Muscle layer of colon (tissue), 2 donors: ENCODE data around the gene TNK2.

Source experiments
- H3K27ac ChIP-seq: one replicate; pipeline ENCODE4 v1.7.0; 2013; ENCODE audit warnings: low read depth, mild to moderate bottlenecking, low read length, moderate library complexity
- H3K27me3 ChIP-seq, 2 donors: one replicate each; pipeline ENCODE4 v1.7.0; 2013; ENCODE audit warnings: low read length in 2 of 2, mild to moderate bottlenecking in 2 of 2; ENCODE audit not compliant: insufficient read depth in 2 of 2, control insufficient read depth in 1 of 2
- H3K36me3 ChIP-seq: one replicate; pipeline ENCODE4 v1.7.0; 2013; ENCODE audit warnings: mild to moderate bottlenecking, low read length; ENCODE audit not compliant: insufficient read depth
- H3K4me1 ChIP-seq: one replicate; pipeline ENCODE4 v1.7.0; 2013; ENCODE audit warnings: mild to moderate bottlenecking, low read length; ENCODE audit not compliant: insufficient read depth
- H3K4me3 ChIP-seq, 2 donors: one replicate each; pipeline ENCODE4 v1.7.0; 2013; ENCODE audit warnings: low read length in 2 of 2, low read depth in 1 of 2, mild to moderate bottlenecking in 1 of 2, moderate library complexity in 1 of 2
- H3K9ac ChIP-seq: one replicate; pipeline ENCODE4 v1.7.0; 2013; ENCODE audit warnings: low read length
- H3K9me3 ChIP-seq: one replicate; pipeline ENCODE4 v1.7.0; 2013; ENCODE audit warnings: mild to moderate bottlenecking, low read length
- donor health status: abdominal sarcoma.
- donor health status: Adenocarcinoma of cecum.

TNK2 gene

GRCh38 chr3:195886181-195887141, 21.9 kb downstream of the TNK2 start:
- peaks cover 9% of the 10 kb centered on the region for H3K36me3 ChIP-seq

DNA sequence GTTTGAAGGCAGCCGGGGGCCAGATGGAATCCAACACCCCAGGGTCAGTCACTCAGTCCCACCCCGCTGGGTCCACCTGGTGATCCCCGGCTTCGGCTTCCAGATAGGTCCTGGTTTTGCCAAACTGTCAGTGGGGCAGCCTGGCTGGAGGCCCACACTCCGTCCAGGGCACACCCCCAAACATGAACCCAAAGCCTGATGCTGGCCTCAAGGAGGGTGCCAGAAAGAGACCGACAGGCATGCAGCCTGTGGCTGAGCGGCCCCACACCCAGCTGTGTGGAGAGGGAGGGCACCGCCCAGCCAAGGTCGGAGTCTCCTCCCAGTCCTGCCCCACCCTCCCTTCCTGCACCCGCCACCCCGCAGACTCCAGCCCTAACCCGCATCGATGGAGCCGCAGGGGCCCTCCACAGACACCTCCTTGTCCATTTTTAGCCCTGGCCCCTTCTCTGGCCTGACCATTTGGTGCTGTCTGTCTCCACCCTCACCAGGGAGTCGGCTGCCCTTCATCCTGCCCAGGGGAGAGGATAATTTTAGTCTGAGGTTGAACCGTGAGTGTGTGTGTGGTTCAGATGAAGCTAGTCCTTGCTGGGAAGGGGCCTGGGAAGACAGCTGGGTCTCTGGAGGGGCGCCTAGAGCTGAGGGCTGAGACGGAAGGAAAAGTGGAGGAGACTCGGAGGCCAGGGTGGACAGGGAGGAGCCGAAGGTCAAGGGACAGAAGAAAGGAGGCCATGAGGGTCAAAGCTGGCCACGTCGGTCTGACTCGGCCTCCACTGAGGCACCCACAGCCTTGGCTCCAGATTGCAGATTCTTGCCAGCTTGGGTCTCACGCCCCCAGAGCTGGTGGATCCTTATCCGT, 23.1 kb downstream of the TNK2 start:
- Histone ChIP-seq H3K4me3 (no peak overlapping the region), H3K9ac (no peak overlapping the region), H3K9me3 (no peaks in the 10 kb centered on the region), H3K36me3 (peaks cover 9% of the 10 kb centered on the region), H3K27me3 (no peaks in the 10 kb centered on the region), H3K27ac (no peak overlapping the region), H3K4me1 (peaks cover 3% of the 10 kb centered on the region)

More at GRCh38 chr3:195886181-195887141, 21.9 kb downstream of the TNK2 start:
- Histone ChIP-seq H3K27ac (no peak overlapping the region), H3K4me3 (no peak overlapping the region), H3K9ac (no peak overlapping the region), H3K27me3 (no peaks in the 10 kb centered on the region), H3K9me3 (no peaks in the 10 kb centered on the region), H3K4me1 (peaks cover 5% of the 10 kb centered on the region)

GRCh38 chr3:195884691-195885035, 23.7 kb downstream of the TNK2 start:
- no peak overlapping the region for H3K4me3 ChIP-seq
- H3K36me3 ChIP-seq = peaks cover 9% of the 10 kb centered on the region
- H3K4me1 ChIP-seq = peaks cover 3% of the 10 kb centered on the region
- H3K9me3 ChIP-seq = no peaks in the 10 kb centered on the region
- H3K9ac ChIP-seq = no peak overlapping the region
- H3K27me3 ChIP-seq = no peaks in the 10 kb centered on the region
- H3K27ac ChIP-seq = no peak overlapping the region

DNA sequence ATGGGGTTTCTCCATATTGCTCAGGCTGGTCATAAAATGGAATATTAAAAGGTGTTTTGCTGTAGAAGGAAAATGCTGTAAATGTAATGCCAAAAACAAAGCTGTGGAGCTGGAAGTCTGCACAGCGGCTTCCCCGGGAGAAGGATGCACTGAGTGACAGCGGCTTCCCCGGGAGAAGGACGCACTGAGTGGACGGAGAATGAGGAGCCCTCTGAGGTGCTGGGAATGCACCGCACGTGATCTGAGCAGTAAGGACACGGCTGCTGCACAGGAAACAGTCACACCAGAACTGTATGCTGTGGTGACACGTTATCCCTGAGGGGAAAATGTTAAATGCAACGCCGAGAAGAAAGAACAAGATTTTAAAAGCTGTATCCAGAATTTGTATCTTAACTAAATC, 24.6 kb downstream of the TNK2 start:
- H3K4me3 ChIP-seq = no peak overlapping the region
- H3K27me3 ChIP-seq = no peaks in the 10 kb centered on the region
- peaks cover 14% of the 10 kb centered on the region for H3K36me3 ChIP-seq
- no peaks in the 10 kb centered on the region for H3K9me3 ChIP-seq
- no peak overlapping the region for H3K27ac ChIP-seq
- H3K9ac ChIP-seq = no peak overlapping the region
- H3K4me1 ChIP-seq = peaks cover 3% of the 10 kb centered on the region

DNA sequence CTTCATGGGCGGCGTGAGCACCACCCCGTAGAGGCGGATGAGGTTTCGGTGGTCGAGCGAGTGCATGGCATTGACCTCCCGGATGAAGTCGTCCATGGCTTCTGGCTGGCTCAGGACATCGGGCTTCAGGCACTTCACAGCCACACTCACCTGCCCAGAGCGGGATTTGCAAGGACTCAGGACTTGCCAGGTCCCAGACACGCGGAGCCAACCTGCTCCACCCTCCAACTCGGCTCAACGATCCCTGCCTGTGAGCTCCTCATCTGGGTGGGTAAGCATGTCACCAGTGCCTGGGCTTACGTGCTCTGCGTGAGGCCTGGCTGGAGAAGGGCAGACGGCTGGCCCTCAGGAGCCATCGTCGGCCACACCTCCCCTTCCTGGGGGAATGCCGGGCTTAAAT, 25.2 kb downstream of the TNK2 start:
- Histone ChIP-seq H3K36me3 (peaks cover 20% of the 10 kb centered on the region), H3K9me3 (no peaks in the 10 kb centered on the region), H3K4me1 (peaks cover 3% of the 10 kb centered on the region), H3K9ac (no peak overlapping the region), H3K27ac (no peak overlapping the region), H3K27me3 (no peaks in the 10 kb centered on the region), H3K4me3 (no peak overlapping the region)

GRCh38 chr3:195882002-195882441, 26.3 kb downstream of the TNK2 start:
- Histone ChIP-seq H3K4me1 (peaks cover 3% of the 10 kb centered on the region), H3K27me3 (no peaks in the 10 kb centered on the region), H3K36me3 (peaks cover 32% of the 10 kb centered on the region), H3K27ac (no peak overlapping the region), H3K9ac (no peak overlapping the region), H3K4me3 (no peak overlapping the region), H3K9me3 (no peaks in the 10 kb centered on the region)

DNA sequence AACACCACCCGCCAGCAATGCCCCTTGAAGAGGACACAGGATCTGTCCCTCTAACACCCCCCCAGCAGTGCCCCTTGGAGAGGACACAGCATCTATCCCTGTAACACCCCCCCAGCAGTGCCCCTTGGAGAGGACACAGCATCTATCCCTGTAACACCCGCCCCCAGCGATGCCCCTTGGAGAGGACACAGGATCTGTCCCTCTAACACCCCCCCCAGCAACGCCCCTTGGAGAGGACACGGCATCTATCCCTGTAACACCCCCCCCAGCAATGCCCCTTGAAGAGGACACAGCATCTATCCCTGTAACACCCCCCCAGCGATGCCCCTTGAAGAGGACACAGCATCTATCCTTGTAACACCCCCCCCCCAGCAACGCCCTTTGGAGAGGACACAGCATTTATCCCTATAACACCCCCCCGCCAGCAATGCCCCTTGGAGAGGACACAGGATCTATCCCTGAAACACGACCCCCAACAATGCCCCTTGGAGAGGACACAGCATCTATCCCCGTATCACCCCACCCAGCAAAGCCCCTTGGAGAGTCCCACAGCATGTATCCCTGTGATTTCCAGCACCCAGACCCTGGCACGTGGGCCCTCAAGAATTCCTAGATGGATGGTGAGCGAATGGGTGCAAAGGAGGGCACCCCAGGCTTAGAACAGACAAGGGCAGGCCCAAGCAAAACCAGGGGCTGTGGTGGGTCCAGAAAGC, 26.9 kb downstream of the TNK2 start:
- Histone ChIP-seq H3K27ac (no peak overlapping the region), H3K4me1 (peaks cover 3% of the 10 kb centered on the region), H3K9me3 (no peaks in the 10 kb centered on the region), H3K27me3 (no peaks in the 10 kb centered on the region), H3K4me3 (no peak overlapping the region), H3K9ac (no peak overlapping the region), H3K36me3 (peaks cover 32% of the 10 kb centered on the region)

GRCh38 chr3:195880037-195880431, 28.3 kb downstream of the TNK2 start:
- Histone ChIP-seq H3K36me3 (peaks cover 32% of the 10 kb centered on the region), H3K9ac (no peak overlapping the region), H3K9me3 (no peaks in the 10 kb centered on the region), H3K27me3 (no peaks in the 10 kb centered on the region), H3K27ac (no peak overlapping the region), H3K4me3 (no peak overlapping the region), H3K4me1 (no peaks in the 10 kb centered on the region)

GRCh38 chr3:195879416-195880036, 28.8 kb downstream of the TNK2 start:
- Histone ChIP-seq H3K4me1 (no peaks in the 10 kb centered on the region), H3K36me3 (peaks cover 32% of the 10 kb centered on the region), H3K27ac (no peak overlapping the region), H3K9me3 (no peaks in the 10 kb centered on the region), H3K27me3 (no peaks in the 10 kb centered on the region), H3K4me3 (no peak overlapping the region), H3K9ac (no peak overlapping the region)

DNA sequence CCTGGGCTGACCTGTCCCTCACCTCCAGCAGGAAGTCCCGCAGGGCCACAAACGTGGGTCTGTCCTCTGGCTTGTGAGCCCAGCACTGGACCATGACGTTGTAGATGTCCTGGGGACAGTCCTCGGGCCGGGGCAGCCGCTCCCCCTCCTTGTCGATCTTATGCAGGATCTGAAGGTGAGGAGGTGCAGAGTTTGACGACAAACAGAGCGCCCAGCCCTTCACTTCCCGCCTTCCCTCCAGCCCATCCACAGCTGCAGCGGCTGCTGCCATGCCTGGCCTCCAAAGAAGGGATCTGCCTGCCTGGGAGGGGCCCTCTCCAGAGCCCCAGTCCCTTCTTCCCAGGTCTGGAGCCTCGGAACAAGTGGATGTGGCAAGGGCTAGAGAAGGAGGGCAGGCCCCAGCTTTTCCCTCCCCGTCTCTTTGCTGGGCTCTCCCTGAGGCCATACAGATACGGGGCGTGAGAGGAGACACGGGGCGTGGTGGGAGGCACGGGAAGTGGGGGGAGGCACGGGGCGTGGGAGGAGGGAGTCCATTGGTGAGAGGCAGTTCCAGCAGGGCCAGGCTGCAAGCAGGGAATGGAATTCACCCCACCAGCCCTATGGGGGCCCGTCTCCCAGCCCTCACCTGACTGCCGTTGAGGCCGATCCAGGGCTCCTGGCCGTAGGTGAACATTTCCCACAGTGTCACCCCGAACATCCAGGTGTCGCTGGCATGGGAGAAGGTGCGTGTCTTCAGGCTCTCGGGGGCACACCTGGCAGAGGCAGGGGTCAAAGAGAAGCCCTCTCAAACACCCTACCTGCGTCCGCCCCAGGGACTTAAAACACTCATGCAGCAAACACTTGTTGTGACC, 29.7 kb downstream of the TNK2 start:
- Histone ChIP-seq H3K27me3 (no peaks in the 10 kb centered on the region), H3K9ac (no peak overlapping the region), H3K4me3 (no peak overlapping the region), H3K4me1 (no peaks in the 10 kb centered on the region), H3K36me3 (peaks cover 32% of the 10 kb centered on the region), H3K27ac (no peak overlapping the region), H3K9me3 (no peaks in the 10 kb centered on the region)
